ENCODE measurements around the gene RALGPS2. TPM values are rescaled to one million over a fixed set of nuclear protein-coding genes. Genes with fewer than 3 reads are reported as not detected.

The RALGPS2 gene
- total RNA-seq, 1 experiment from 2014 or later = 19.3 TPM

- TF ChIP-seq EZH2 (IDR thresholded peaks at IDR 0.05; ENCODE audit: low read length, unreplicated experiment) = no peak
- no peak for TF ChIP-seq CTCF (conservative IDR thresholded peaks at IDR 0.05; ENCODE audit: low read depth, low read length)
- no peak for TF ChIP-seq EZH2phosphoT487 (IDR thresholded peaks at IDR 0.05; ENCODE audit: borderline replicate concordance, low read length)
- no peaks in the 10 kb centered on the region for H3K27me3 ChIP-seq (ENCODE audit: low read length)
- no peaks in the 10 kb centered on the region for H3K9me2 ChIP-seq (replicated peaks; ENCODE audit: low read length)
- no TSS peak for BruUV-seq (replicated peaks)
- no peak for DNase-seq
- POLR2A ChIA-PET (ENCODE audit: unreplicated experiment) = no interaction called here
- intact Hi-C loops (cut with micrococcal nuclease) = no loop called here
- H3K4me2 ChIP-seq (ENCODE audit: low read length) = no peak overlapping the region
- no peaks in the 10 kb centered on the region; the same call in 1 of the 2 replicates for H3K36me3 ChIP-seq (ENCODE audit: low read depth, low read length)
- no peaks in the 10 kb centered on the region for H3K9me3 ChIP-seq (ENCODE audit: low read length)
- H3F3A ChIP-seq (ENCODE audit: low read length, unreplicated experiment) = no peaks in the 10 kb centered on the region
- no peak overlapping the region for H3K27ac ChIP-seq (ENCODE audit: low read length)
- CTCF ChIA-PET = no interaction called here
- no peaks in the 10 kb centered on the region for H3K4me1 ChIP-seq (ENCODE audit: insufficient read depth, low read length)
- H3K9ac ChIP-seq (ENCODE audit: low read length) = no peak overlapping the region
- no peaks in the 10 kb centered on the region for H4K20me1 ChIP-seq (ENCODE audit: low read length)
- no peak for ATAC-seq
- no peak overlapping the region for H3K4me3 ChIP-seq (ENCODE audit: low read length)
- no peak overlapping the region for H2AFZ ChIP-seq (ENCODE audit: low read length)
- no peaks in the 10 kb centered on the region for H3K79me2 ChIP-seq (ENCODE audit: low read length)
Observed at GRCh38 chr1:178808529-178808928, 83.5 kb downstream of the RALGPS2 start.

- Histone ChIP-seq H4K20me1 (ENCODE audit: low read length) (no peaks in the 10 kb centered on the region), H2AFZ (ENCODE audit: low read length) (no peak overlapping the region), H3K4me1 (ENCODE audit: insufficient read depth, low read length) (no peaks in the 10 kb centered on the region), H3K9me2 (replicated peaks; ENCODE audit: low read length) (no peaks in the 10 kb centered on the region), H3F3A (ENCODE audit: low read length, unreplicated experiment) (no peaks in the 10 kb centered on the region), H3K79me2 (ENCODE audit: low read length) (no peaks in the 10 kb centered on the region), H3K4me2 (ENCODE audit: low read length) (no peak overlapping the region), H3K36me3 (ENCODE audit: low read depth, low read length) (peaks cover 2% of the 10 kb centered on the region; the same call in 1 of the 2 replicates), H3K27me3 (ENCODE audit: low read length) (no peaks in the 10 kb centered on the region), H3K4me3 (ENCODE audit: low read length) (no peak overlapping the region), H3K27ac (ENCODE audit: low read length) (no peak overlapping the region), H3K9me3 (ENCODE audit: low read length) (no peaks in the 10 kb centered on the region), H3K9ac (ENCODE audit: low read length) (no peak overlapping the region)
- ChIA-PET POLR2A (ENCODE audit: unreplicated experiment) (no interaction called here), CTCF (no interaction called here)
- DNase-seq = no peak
- BruUV-seq (replicated peaks) = no TSS peak
- intact Hi-C loops (cut with micrococcal nuclease) = no loop called here
- TF ChIP-seq EZH2 (IDR thresholded peaks at IDR 0.05; ENCODE audit: low read length, unreplicated experiment) (no peak), EZH2phosphoT487 (IDR thresholded peaks at IDR 0.05; ENCODE audit: borderline replicate concordance, low read length) (no peak), CTCF (conservative IDR thresholded peaks at IDR 0.05; ENCODE audit: low read depth, low read length) (no peak)
- no peak for ATAC-seq
Observed at GRCh38 chr1:178810585-178810984, 85.5 kb downstream of the RALGPS2 start.

- Histone ChIP-seq H4K20me1 (ENCODE audit: low read length) (no peaks in the 10 kb centered on the region), H3K4me2 (ENCODE audit: low read length) (no peak overlapping the region), H3F3A (ENCODE audit: low read length, unreplicated experiment) (no peaks in the 10 kb centered on the region), H3K36me3 (ENCODE audit: low read depth, low read length) (0 out of 2 replicates have a peak, but pooled peaks cover 2% of the 10 kb centered on the region), H3K9me3 (ENCODE audit: low read length) (no peaks in the 10 kb centered on the region), H3K4me1 (ENCODE audit: insufficient read depth, low read length) (0 out of 2 replicates have a peak, but pooled peaks cover 4% of the 10 kb centered on the region), H3K9me2 (replicated peaks; ENCODE audit: low read length) (no peaks in the 10 kb centered on the region), H3K79me2 (ENCODE audit: low read length) (no peaks in the 10 kb centered on the region), H3K4me3 (ENCODE audit: low read length) (no peak overlapping the region), H3K27ac (ENCODE audit: low read length) (no peak overlapping the region), H2AFZ (ENCODE audit: low read length) (no peak overlapping the region), H3K9ac (ENCODE audit: low read length) (no peak overlapping the region), H3K27me3 (ENCODE audit: low read length) (no peaks in the 10 kb centered on the region)
- intact Hi-C loops (cut with micrococcal nuclease) = no loop called here
- POLR2A ChIA-PET (ENCODE audit: unreplicated experiment) = no interaction called here
- ATAC-seq (no peak), DNase-seq (peak; percentile 4)
- CTCF ChIA-PET = no interaction called here
- TF ChIP-seq EZH2phosphoT487 (IDR thresholded peaks at IDR 0.05; ENCODE audit: borderline replicate concordance, low read length) (no peak), EZH2 (IDR thresholded peaks at IDR 0.05; ENCODE audit: low read length, unreplicated experiment) (no peak), CTCF (conservative IDR thresholded peaks at IDR 0.05; ENCODE audit: low read depth, low read length) (no peak)
- BruUV-seq (replicated peaks) = no TSS peak
Observed at GRCh38 chr1:178818416-178818815, 93.4 kb downstream of the RALGPS2 start.

All from PC-3 (cell line).